ENCODE results near the gene DNER.

The DNER gene

GRCh38 chr2:229429589-229429988 is 284.8 kb downstream of the DNER start:
- DNase-seq, result no peak

- no peak for DNase-seq
These were observed 287.9 kb downstream of the DNER start for GRCh38 chr2:229426464-229426863.

- no peak for DNase-seq
These were observed 288.8 kb downstream of the DNER start for GRCh38 chr2:229425598-229425997.

- no peak for DNase-seq
These were observed 292.3 kb downstream of the DNER start for GRCh38 chr2:229422063-229422462.

GRCh38 chr2:229419158-229419557 is 295.2 kb downstream of the DNER start:
- no peak for DNase-seq

GRCh38 chr2:229417916-229418315 is 296.4 kb downstream of the DNER start:
- peak; percentile 96 for DNase-seq

GRCh38 chr2:229417176-229417575 is 297.2 kb downstream of the DNER start:
- DNase-seq, result no peak

- no peak for DNase-seq
These were observed 298.1 kb downstream of the DNER start for GRCh38 chr2:229416116-229416694.

- no peak for DNase-seq
These were observed 299.7 kb downstream of the DNER start for GRCh38 chr2:229414631-229415030.

GRCh38 chr2:229412686-229413085 is 301.7 kb downstream of the DNER start:
- no peak for DNase-seq

GRCh38 chr2:229410946-229411345 is 303.4 kb downstream of the DNER start:
- DNase-seq, result no peak

GRCh38 chr2:229410264-229410663 is 304.1 kb downstream of the DNER start:
- DNase-seq, result no peak

- DNase-seq, result no peak
These were observed 304.6 kb downstream of the DNER start for GRCh38 chr2:229409751-229410181.

- no peak for DNase-seq
These were observed 305.4 kb downstream of the DNER start for GRCh38 chr2:229408962-229409361.

GRCh38 chr2:229408356-229408755 is 306.0 kb downstream of the DNER start:
- DNase-seq, result no peak

- DNase-seq, result no peak
These were observed 307.2 kb downstream of the DNER start for GRCh38 chr2:229407170-229407569.

GRCh38 chr2:229405796-229406195 is 308.6 kb downstream of the DNER start:
- DNase-seq, result no peak

GRCh38 chr2:229403296-229403695 is 311.1 kb downstream of the DNER start:
- DNase-seq, result no peak

- DNase-seq, result no peak
These were observed 313.0 kb downstream of the DNER start for GRCh38 chr2:229401171-229401865.

- no peak for DNase-seq
These were observed 320.4 kb downstream of the DNER start for GRCh38 chr2:229393926-229394325.

- no peak for DNase-seq
These were observed 322.2 kb downstream of the DNER start for GRCh38 chr2:229392196-229392595.

- DNase-seq, result no peak
These were observed 325.6 kb downstream of the DNER start for GRCh38 chr2:229388731-229389130.

- no peak for DNase-seq
These were observed 326.5 kb downstream of the DNER start for GRCh38 chr2:229387866-229388265.

GRCh38 chr2:229380101-229380625 is 334.2 kb downstream of the DNER start:
- no peak for DNase-seq

GRCh38 chr2:229378386-229378785 is 336.0 kb downstream of the DNER start:
- DNase-seq, result no peak
